Mucosa of rectum (tissue), 2 donors: Measurements from ENCODE around the gene SGK1.

Source experiments
- H3K27ac ChIP-seq, 2 donors: one replicate each; pipeline ENCODE4 v1.7.0; 2013; ENCODE audit warnings: inconsistent platforms in 2 of 2, low read depth in 2 of 2, low read length in 2 of 2
- H3K27me3 ChIP-seq, 2 donors: one replicate each; pipeline ENCODE4 v1.7.0; 2013; ENCODE audit warnings: low read length in 2 of 2; ENCODE audit not compliant: control insufficient read depth in 2 of 2, insufficient read depth in 2 of 2
- H3K36me3 ChIP-seq, 2 donors: one replicate each; pipeline ENCODE4 v1.7.0; 2013; ENCODE audit warnings: low read length in 2 of 2; ENCODE audit not compliant: control insufficient read depth in 2 of 2, insufficient read depth in 2 of 2
- H3K4me1 ChIP-seq, 2 donors: one replicate each; pipeline ENCODE4 v1.7.0; 2013; ENCODE audit warnings: low read length in 2 of 2, mild to moderate bottlenecking in 1 of 2; ENCODE audit not compliant: control insufficient read depth in 2 of 2, insufficient read depth in 2 of 2
- H3K4me3 ChIP-seq, 2 donors: one replicate each; pipeline ENCODE4 v1.7.0; 2013; ENCODE audit warnings: low read length in 2 of 2
- H3K9ac ChIP-seq, 2 donors: one replicate each; pipeline ENCODE4 v1.7.0; 2013; ENCODE audit warnings: low read length in 2 of 2, low read depth in 1 of 2, mild to moderate bottlenecking in 1 of 2
- H3K9me3 ChIP-seq, 2 donors: one replicate each; pipeline ENCODE4 v1.7.0; 2013; ENCODE audit warnings: low read length in 2 of 2; ENCODE audit not compliant: control insufficient read depth in 2 of 2
- donor health status: healthy.
- donor health status: Normal muscosa, but diverticular disease.

Gene SGK1

GRCh38 chr6:134347885-134348805, 30.2 kb upstream of the SGK1 start:
- Histone ChIP-seq H3K9me3 (no peaks in the 10 kb centered on the region), H3K9ac (no peak overlapping the region), H3K27me3 (no peaks in the 10 kb centered on the region), H3K36me3 (no peaks in the 10 kb centered on the region), H3K4me1 (no peaks in the 10 kb centered on the region), H3K27ac (no peak overlapping the region), H3K4me3 (no peak overlapping the region)

- Histone ChIP-seq H3K9ac (no peak overlapping the region), H3K4me1 (no peaks in the 10 kb centered on the region), H3K9me3 (no peaks in the 10 kb centered on the region), H3K36me3 (no peaks in the 10 kb centered on the region), H3K27ac (no peak overlapping the region), H3K4me3 (no peak overlapping the region), H3K27me3 (no peaks in the 10 kb centered on the region)
Observed at GRCh38 chr6:134346932-134347545, 29.1 kb upstream of the SGK1 start.

GRCh38 chr6:134345789-134346188, 27.9 kb upstream of the SGK1 start:
- no peaks in the 10 kb centered on the region for H3K27me3 ChIP-seq

GRCh38 chr6:134343066-134343465, 25.2 kb upstream of the SGK1 start:
- Histone ChIP-seq H3K9ac (no peak overlapping the region), H3K27me3 (no peaks in the 10 kb centered on the region), H3K36me3 (no peaks in the 10 kb centered on the region), H3K27ac (no peak overlapping the region), H3K4me1 (no peaks in the 10 kb centered on the region), H3K9me3 (no peaks in the 10 kb centered on the region), H3K4me3 (no peak overlapping the region)

More at GRCh38 chr6:134345789-134346188, 27.9 kb upstream of the SGK1 start:
- Histone ChIP-seq H3K4me1 (no peaks in the 10 kb centered on the region), H3K9ac (no peak overlapping the region), H3K4me3 (no peak overlapping the region), H3K27ac (no peak overlapping the region), H3K36me3 (no peaks in the 10 kb centered on the region), H3K9me3 (no peaks in the 10 kb centered on the region)

- H3K9ac ChIP-seq: no peak overlapping the region
- H3K4me3 ChIP-seq: no peak overlapping the region
- H3K4me1 ChIP-seq: no peaks in the 10 kb centered on the region
- no peaks in the 10 kb centered on the region for H3K36me3 ChIP-seq
- no peaks in the 10 kb centered on the region for H3K9me3 ChIP-seq
- no peaks in the 10 kb centered on the region for H3K27me3 ChIP-seq
- no peak overlapping the region for H3K27ac ChIP-seq
Observed at GRCh38 chr6:134341999-134342567, 24.2 kb upstream of the SGK1 start.

- no peak overlapping the region for H3K27ac ChIP-seq
- H3K27me3 ChIP-seq: no peaks in the 10 kb centered on the region
- no peaks in the 10 kb centered on the region for H3K4me1 ChIP-seq
- H3K9ac ChIP-seq: no peak overlapping the region
- H3K36me3 ChIP-seq: no peaks in the 10 kb centered on the region
- H3K4me3 ChIP-seq: no peak overlapping the region
- no peaks in the 10 kb centered on the region for H3K9me3 ChIP-seq
Observed at GRCh38 chr6:134340179-134340975, 22.5 kb upstream of the SGK1 start.

GRCh38 chr6:134339216-134339615, 21.3 kb upstream of the SGK1 start:
- Histone ChIP-seq H3K27me3 (no peaks in the 10 kb centered on the region), H3K9me3 (no peaks in the 10 kb centered on the region), H3K9ac (no peak overlapping the region), H3K4me3 (no peak overlapping the region), H3K27ac (no peak overlapping the region), H3K36me3 (no peaks in the 10 kb centered on the region), H3K4me1 (no peaks in the 10 kb centered on the region)

GRCh38 chr6:134331256-134331655, 13.3 kb upstream of the SGK1 start:
- H3K4me1 ChIP-seq: no peaks in the 10 kb centered on the region
- no peaks in the 10 kb centered on the region for H3K27me3 ChIP-seq
- H3K36me3 ChIP-seq: no peaks in the 10 kb centered on the region
- H3K4me3 ChIP-seq: no peak overlapping the region
- H3K9ac ChIP-seq: no peak overlapping the region
- no peaks in the 10 kb centered on the region for H3K9me3 ChIP-seq
- no peak overlapping the region for H3K27ac ChIP-seq

GRCh38 chr6:134330555-134330954, 12.6 kb upstream of the SGK1 start:
- Histone ChIP-seq H3K9ac (no peak overlapping the region), H3K36me3 (no peaks in the 10 kb centered on the region), H3K4me1 (no peaks in the 10 kb centered on the region), H3K27ac (no peak overlapping the region), H3K9me3 (peaks cover 0 to 2% of the 10 kb centered on the region in 2 donors), H3K4me3 (no peak overlapping the region), H3K27me3 (no peaks in the 10 kb centered on the region)
